Activated naive CD8-positive, alpha-beta T cell treated with anti-CD3 and anti-CD28 coated beads, Interleukin-2, amount 10 ng/mL, durations not matched to agents 7 days and 5 days (primary cell): ENCODE data around the gene MAP3K12. TPM values are rescaled to one million over a fixed set of nuclear protein-coding genes. Genes with fewer than 3 reads are reported as not detected.
"Not testable (repeated sequence)": the region's sequence is repeated elsewhere in the genome, so short reads cannot be mapped to it uniquely, and the experiment has no call there.

Source experiments
- ATAC-seq: fragments of 150-1000 bp; cut with Tn5 transposase; one replicate; pipeline ENCODE4 v1.10.0; 2021; ENCODE audit warnings: low read depth, moderate library complexity
- POLR2A ChIA-PET: fragments of 350-600 bp; sonication (Branson Sonifier 250); formaldehyde crosslinking; loops from one replicate; lab custom pipeline; 2021; ENCODE audit warnings: antibody characterized with exemption; lab: Charles Lee
- DNase-seq: peaks from one replicate; pipeline ENCODE4 v3.0.0; 2021
- H3K27ac Mint-ChIP-seq: one replicate; pipeline ENCODE4 v1.8.0; 2022; ENCODE audit warnings: mild to moderate bottlenecking, mixed read lengths
- H3K27me3 Mint-ChIP-seq: one replicate; pipeline ENCODE4 v1.8.0; 2022; ENCODE audit warnings: mild to moderate bottlenecking, moderate library complexity, mixed read lengths
- H3K36me3 Mint-ChIP-seq: one replicate; pipeline ENCODE4 v1.8.0; 2021; ENCODE audit warnings: mild to moderate bottlenecking, mixed read lengths
- H3K4me1 Mint-ChIP-seq: one replicate; pipeline ENCODE4 v1.8.0; 2021; ENCODE audit warnings: mixed read lengths
- H3K4me3 Mint-ChIP-seq: one replicate; pipeline ENCODE4 v1.8.0; 2022; ENCODE audit warnings: mild to moderate bottlenecking, moderate library complexity, mixed read lengths
- H3K9me3 Mint-ChIP-seq: one replicate; pipeline ENCODE4 v1.8.0; 2021; ENCODE audit warnings: mixed read lengths
- total RNA-seq, 2 experiments: library from RNA; stranded (reverse); gene quantifications; one replicate each; pipeline ENCODE4 v1.2.3, GENCODE V29; 2021

The MAP3K12 gene
- total RNA-seq: 10 to 100 TPM; 24.6 to 30.0 TPM

GRCh38 chr12:53499266-53500141 lies at the start of gene MAP3K12:
MAP3K12 (minus strand) TSS chr12:53499458; CDS start chr12:53487391, 12,067 bp downstream.
- Mint-ChIP-seq H3K4me3 (peak within 1 kb of the TSS; percentile 84), H3K4me1 (peaks cover 21% of the 10 kb centered on the region), H3K9me3 (no peaks in the 10 kb centered on the region), H3K36me3 (peaks cover 3% of the 10 kb centered on the region), H3K27me3 (no peaks in the 10 kb centered on the region), H3K27ac (peak within 1 kb of the TSS; percentile 90)
- peak; percentile 84 for DNase-seq
- peak; percentile 10 for ATAC-seq
- POLR2A ChIA-PET: interaction anchor here (0.7 to 4.8 kb wide), 6 partner anchors 8 to 396 kb away, joined by 3 to 27 read pairs (median 12); partner anchors contain the start of genes NPFF, PRR13, SOAT2 and SP1

- H3K27ac Mint-ChIP-seq, H3K27me3 Mint-ChIP-seq, DNase-seq, H3K9me3 Mint-ChIP-seq, H3K36me3 Mint-ChIP-seq, H3K4me3 Mint-ChIP-seq, H3K4me1 Mint-ChIP-seq, POLR2A ChIA-PET, ATAC-seq: not testable (repeated sequence)
Observed at GRCh38 chr12:53548354-53548753, 49.1 kb upstream of the MAP3K12 start.

- peaks cover 9% of the 10 kb centered on the region for H3K4me1 Mint-ChIP-seq
- POLR2A ChIA-PET: interaction anchor here (0.6 to 1.6 kb wide), 4 partner anchors 9 to 132 kb away, joined by 3 to 12 read pairs (median 6); partner anchors contain the start of gene ATP5MC2
Observed at GRCh38 chr12:53543539-53543938, 44.3 kb upstream of the MAP3K12 start.

GRCh38 chr12:53539526-53539925 lies 40.3 kb upstream of the MAP3K12 start:
- H3K36me3 Mint-ChIP-seq: peaks cover 17% of the 10 kb centered on the region
- POLR2A ChIA-PET: no interaction called here
- no peak overlapping the region for H3K27ac Mint-ChIP-seq
- H3K9me3 Mint-ChIP-seq: no peaks in the 10 kb centered on the region
- no peak for ATAC-seq
- H3K4me1 Mint-ChIP-seq: peaks cover 9% of the 10 kb centered on the region
- H3K4me3 Mint-ChIP-seq: no peak overlapping the region
- H3K27me3 Mint-ChIP-seq: no peaks in the 10 kb centered on the region
- DNase-seq: no peak

More at GRCh38 chr12:53543539-53543938, 44.3 kb upstream of the MAP3K12 start:
- Mint-ChIP-seq H3K36me3 (peaks cover 10% of the 10 kb centered on the region), H3K27ac (peak overlapping the region; percentile 62), H3K9me3 (no peaks in the 10 kb centered on the region), H3K4me3 (peak overlapping the region; percentile 7), H3K27me3 (no peaks in the 10 kb centered on the region)
- no peak for DNase-seq
- ATAC-seq: peak; percentile 95

- no peaks in the 10 kb centered on the region for H3K27me3 Mint-ChIP-seq
- no peak for ATAC-seq
- no peak overlapping the region for H3K4me3 Mint-ChIP-seq
- POLR2A ChIA-PET: no interaction called here
- H3K27ac Mint-ChIP-seq: no peak overlapping the region
- H3K4me1 Mint-ChIP-seq: peaks cover under 1% of the 10 kb centered on the region
- H3K9me3 Mint-ChIP-seq: no peaks in the 10 kb centered on the region
- peaks cover 22% of the 10 kb centered on the region for H3K36me3 Mint-ChIP-seq
- no peak for DNase-seq
Observed at GRCh38 chr12:53538209-53538689, 39.0 kb upstream of the MAP3K12 start.

- DNase-seq (no peak), ATAC-seq (no peak)
- H3K4me1 Mint-ChIP-seq: no peaks in the 10 kb centered on the region
- no peaks in the 10 kb centered on the region for H3K9me3 Mint-ChIP-seq
- no peaks in the 10 kb centered on the region for H3K27me3 Mint-ChIP-seq
- H3K4me3 Mint-ChIP-seq: no peak overlapping the region
- H3K27ac Mint-ChIP-seq: no peak overlapping the region
- H3K36me3 Mint-ChIP-seq: peaks cover 25% of the 10 kb centered on the region
- POLR2A ChIA-PET: no interaction called here
Observed at GRCh38 chr12:53536962-53537361, 37.7 kb upstream of the MAP3K12 start.

GRCh38 chr12:53533471-53533870 lies 34.2 kb upstream of the MAP3K12 start:
- H3K27me3 Mint-ChIP-seq: no peaks in the 10 kb centered on the region
- no peak for ATAC-seq
- no peaks in the 10 kb centered on the region for H3K4me1 Mint-ChIP-seq
- no peak overlapping the region for H3K4me3 Mint-ChIP-seq
- H3K9me3 Mint-ChIP-seq: no peaks in the 10 kb centered on the region
- DNase-seq: no peak
- POLR2A ChIA-PET: no interaction called here
- no peak overlapping the region for H3K27ac Mint-ChIP-seq
- peaks cover 26% of the 10 kb centered on the region for H3K36me3 Mint-ChIP-seq

GRCh38 chr12:53532524-53533445 lies 33.5 kb upstream of the MAP3K12 start:
- no peaks in the 10 kb centered on the region for H3K27me3 Mint-ChIP-seq

GRCh38 chr12:53532021-53532420 lies 32.8 kb upstream of the MAP3K12 start:
- Mint-ChIP-seq H3K9me3 (no peaks in the 10 kb centered on the region), H3K4me1 (no peaks in the 10 kb centered on the region), H3K4me3 (no peak overlapping the region), H3K27me3 (no peaks in the 10 kb centered on the region), H3K27ac (no peak overlapping the region), H3K36me3 (peaks cover 26% of the 10 kb centered on the region)
- POLR2A ChIA-PET: no interaction called here
- no peak for ATAC-seq
- no peak for DNase-seq

More at GRCh38 chr12:53532524-53533445, 33.5 kb upstream of the MAP3K12 start:
- H3K4me1 Mint-ChIP-seq: no peaks in the 10 kb centered on the region
- H3K27ac Mint-ChIP-seq: no peak overlapping the region
- DNase-seq (no peak), ATAC-seq (no peak)
- H3K36me3 Mint-ChIP-seq: peaks cover 26% of the 10 kb centered on the region
- POLR2A ChIA-PET: no interaction called here
- no peaks in the 10 kb centered on the region for H3K9me3 Mint-ChIP-seq
- no peak overlapping the region for H3K4me3 Mint-ChIP-seq

- no peak for DNase-seq
- no peaks in the 10 kb centered on the region for H3K4me1 Mint-ChIP-seq
- H3K9me3 Mint-ChIP-seq: no peaks in the 10 kb centered on the region
- peaks cover 25% of the 10 kb centered on the region for H3K36me3 Mint-ChIP-seq
- no peak overlapping the region for H3K4me3 Mint-ChIP-seq
- no peaks in the 10 kb centered on the region for H3K27me3 Mint-ChIP-seq
- no peak overlapping the region for H3K27ac Mint-ChIP-seq
- POLR2A ChIA-PET: no interaction called here
- no peak for ATAC-seq
Observed at GRCh38 chr12:53530920-53531319, 31.7 kb upstream of the MAP3K12 start.

GRCh38 chr12:53530061-53530460 lies 30.8 kb upstream of the MAP3K12 start:
- no peaks in the 10 kb centered on the region for H3K4me1 Mint-ChIP-seq
- no peak for DNase-seq
- peaks cover 18% of the 10 kb centered on the region for H3K36me3 Mint-ChIP-seq
- no peaks in the 10 kb centered on the region for H3K9me3 Mint-ChIP-seq
- no peak for ATAC-seq
- no peak overlapping the region for H3K4me3 Mint-ChIP-seq
- POLR2A ChIA-PET: no interaction called here
- no peaks in the 10 kb centered on the region for H3K27me3 Mint-ChIP-seq
- H3K27ac Mint-ChIP-seq: no peak overlapping the region

- H3K27ac Mint-ChIP-seq: no peak overlapping the region
- H3K36me3 Mint-ChIP-seq: peaks cover 14% of the 10 kb centered on the region
- no peaks in the 10 kb centered on the region for H3K9me3 Mint-ChIP-seq
- DNase-seq (no peak), ATAC-seq (no peak)
- H3K4me3 Mint-ChIP-seq: no peak overlapping the region
- peaks cover 6% of the 10 kb centered on the region for H3K4me1 Mint-ChIP-seq
- no peaks in the 10 kb centered on the region for H3K27me3 Mint-ChIP-seq
- POLR2A ChIA-PET: no interaction called here
Observed at GRCh38 chr12:53524476-53524875, 25.2 kb upstream of the MAP3K12 start.

- H3K4me3 Mint-ChIP-seq: no peak overlapping the region
- peaks cover 6% of the 10 kb centered on the region for H3K4me1 Mint-ChIP-seq
- H3K27ac Mint-ChIP-seq: no peak overlapping the region
- POLR2A ChIA-PET: interaction anchor here (1.3 kb wide), 1 partner anchor 22 kb away, joined by 4 read pairs; the partner anchor contains the start of gene TARBP2
- H3K36me3 Mint-ChIP-seq: peaks cover 14% of the 10 kb centered on the region
- no peaks in the 10 kb centered on the region for H3K9me3 Mint-ChIP-seq
- no peaks in the 10 kb centered on the region for H3K27me3 Mint-ChIP-seq
- ATAC-seq (no peak), DNase-seq (no peak)
Observed at GRCh38 chr12:53523131-53523530, 23.9 kb upstream of the MAP3K12 start.
